Naive thymus-derived CD4-positive, alpha-beta T cell (primary cell): ENCODE measurements around the gene ZNF132. TPM values are rescaled to one million over a fixed set of nuclear protein-coding genes. Genes with fewer than 3 reads are reported as not detected.
A peak's percentile ranks its signal among the peaks of the same experiment; 100 is the strongest.

ENCODE experiments used
- ATAC-seq: fragments of 150-1000 bp; cut with Tn5 transposase; 2 replicates; pipeline ENCODE4 v1.10.0; 2021; ENCODE audit warnings: mild to moderate bottlenecking, moderate library complexity
- CTCF ChIA-PET: fragments of 350-600 bp; sonication (Branson Sonifier 250); formaldehyde crosslinking; loops from one replicate; lab custom pipeline; 2021; ENCODE audit warnings: antibody characterized with exemption; lab: Charles Lee
- POLR2A ChIA-PET: fragments of 350-600 bp; sonication (Branson Sonifier 250); formaldehyde crosslinking; loops from one replicate; lab custom pipeline; 2021; ENCODE audit warnings: antibody characterized with exemption, inconsistent platforms; lab: Charles Lee
- DNase-seq, 9 donors: peaks; one replicate each; pipeline versions ENCODE4 v3.0.0 to v3.0.0-alpha.2; 2020 to 2022; ENCODE audit warnings: mixed read lengths in 1 of 9
- H3K27ac ChIP-seq: one replicate; pipeline ENCODE4 v1.7.0; 2013; ENCODE audit warnings: mild to moderate bottlenecking, low read depth, low read length, moderate library complexity
- H3K27me3 ChIP-seq, 2 donors: one replicate each; pipeline ENCODE4 v1.7.0; 2013; ENCODE audit warnings: low read length in 2 of 2, mild to moderate bottlenecking in 2 of 2, moderate library complexity in 2 of 2; ENCODE audit not compliant: control insufficient read depth in 2 of 2, insufficient read depth in 2 of 2
- H3K36me3 ChIP-seq, 3 experiments: 1 replicate in 2 of 3; 2 replicates in 1 of 3; pipeline ENCODE4 v1.7.0; 2013; ENCODE audit warnings: low read length in 3 of 3, mild to moderate bottlenecking in 3 of 3, moderate library complexity in 1 of 3; ENCODE audit not compliant: insufficient read depth in 3 of 3, control insufficient read depth in 2 of 3
- H3K4me1 ChIP-seq, 2 donors: one replicate each; pipeline ENCODE4 v1.7.0; 2013; ENCODE audit warnings: low read length in 2 of 2, mild to moderate bottlenecking in 2 of 2, moderate library complexity in 1 of 2; ENCODE audit not compliant: control insufficient read depth in 2 of 2, insufficient read depth in 2 of 2
- H3K4me3 ChIP-seq: 2 replicates; pipeline ENCODE4 v1.7.0; 2013; ENCODE audit warnings: mild to moderate bottlenecking, low read length
- H3K9me3 ChIP-seq, 3 experiments: 1 replicate in 2 of 3; 2 replicates in 1 of 3; pipeline ENCODE4 v1.7.0; 2013; ENCODE audit warnings: low read length in 3 of 3; ENCODE audit not compliant: control insufficient read depth in 2 of 3
- H3K27ac Mint-ChIP-seq, 9 donors: one replicate each; pipeline ENCODE4 v1.8.0; 2020 to 2022; ENCODE audit warnings: mixed read lengths in 9 of 9, mild to moderate bottlenecking in 8 of 9, moderate library complexity in 5 of 9, inconsistent platforms in 2 of 9
- H3K27me3 Mint-ChIP-seq, 5 donors: one replicate each; pipeline ENCODE4 v1.8.0; 2021 to 2022; ENCODE audit warnings: mixed read lengths in 5 of 5, mild to moderate bottlenecking in 1 of 5
- H3K36me3 Mint-ChIP-seq, 5 donors: one replicate each; pipeline ENCODE4 v1.8.0; 2020 to 2022; ENCODE audit warnings: mixed read lengths in 5 of 5, mild to moderate bottlenecking in 3 of 5, inconsistent platforms in 1 of 5
- H3K4me1 Mint-ChIP-seq, 7 donors: one replicate each; pipeline ENCODE4 v1.8.0; 2020 to 2022; ENCODE audit warnings: mixed read lengths in 7 of 7, mild to moderate bottlenecking in 3 of 7, inconsistent platforms in 1 of 7
- H3K4me3 Mint-ChIP-seq, 10 donors: one replicate each; pipeline ENCODE4 v1.8.0; 2020 to 2022; ENCODE audit warnings: mild to moderate bottlenecking in 10 of 10, mixed read lengths in 10 of 10, moderate library complexity in 6 of 10, inconsistent platforms in 2 of 10
- H3K9me3 Mint-ChIP-seq, 11 donors: one replicate each; pipeline ENCODE4 v1.8.0; 2020 to 2022; ENCODE audit warnings: mixed read lengths in 11 of 11, mild to moderate bottlenecking in 4 of 11, inconsistent platforms in 1 of 11, moderate library complexity in 1 of 11
- intact Hi-C, 2 donors: fragments of 100-400 bp; cut with micrococcal nuclease; formaldehyde crosslinking; loops; one replicate each; pipeline ENCODE4 v1.15.1; 2023
- polyA plus RNA-seq, 2 donors: library from polyadenylated mRNA; unstranded; fragments of 300-500 nt; fragmentation: Illumina TruSeq; gene quantifications; one replicate each; pipeline ENCODE4 v1.2.3, GENCODE V29; 2021
- total RNA-seq, 6 experiments: library from RNA in 5 of 6; stranded (reverse) in 5 of 6; gene quantifications; 1 replicate in 5 of 6; 2 replicates in 1 of 6; pipeline ENCODE4 v1.2.3 and lab custom pipeline; 2021 to 2026

ZNF132 gene
- total and polyA plus RNA-seq, 7 experiments from 2014 or later, result 1.2 to 12.9 (median 3.6) TPM

DNA sequence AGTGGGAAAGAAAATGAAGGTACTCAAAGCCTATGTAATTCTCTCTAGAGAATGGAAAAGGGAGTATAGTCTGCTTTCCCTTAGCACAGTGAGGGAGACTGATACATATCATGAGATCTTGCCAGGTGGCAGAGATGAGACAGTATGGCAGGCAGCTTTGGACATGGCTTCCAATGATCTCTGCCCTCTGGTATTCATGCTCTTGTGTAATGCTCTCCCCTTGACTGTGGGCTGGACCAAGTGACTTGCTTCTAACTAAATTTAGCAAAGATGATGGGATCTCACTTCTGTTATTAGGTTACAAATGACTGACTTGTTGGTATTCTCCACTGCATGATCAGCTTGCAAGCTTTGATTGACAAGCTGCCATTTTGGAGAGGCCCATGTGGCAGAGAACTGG is 10.2 kb downstream of the ZNF132 start:
- Mint-ChIP-seq H3K9me3 (peaks cover 0 to 75% (median 62%) of the 10 kb centered on the region in 11 donors), H3K27ac (no peak overlapping the region), H3K4me1 (no peaks in the 10 kb centered on the region), H3K36me3 (peaks cover 8 to 50% (median 30%) of the 10 kb centered on the region in 5 donors), H3K27me3 (no peaks in the 10 kb centered on the region), H3K4me3 (no peak overlapping the region)
- Histone ChIP-seq H3K9me3 (peaks cover 23 to 68% (median 43%) of the 10 kb centered on the region in 3 experiments), H3K27me3 (no peaks in the 10 kb centered on the region), H3K36me3 (peaks cover 4 to 23% (median 5%) of the 10 kb centered on the region in 3 experiments), H3K27ac (no peak overlapping the region), H3K4me1 (no peaks in the 10 kb centered on the region), H3K4me3 (no peak overlapping the region)
- intact Hi-C loops, result no loop called here
- ATAC-seq (no peak), DNase-seq (no peak)
- ChIA-PET CTCF (interaction anchor here (0.7 kb wide), 1 partner anchor 541 kb away, joined by 4 read pairs; no protein-coding TSS in a partner anchor), POLR2A (interaction anchor here (0.6 kb wide), 1 partner anchor 21 kb away, joined by 3 read pairs; no protein-coding TSS in a partner anchor)

DNA sequence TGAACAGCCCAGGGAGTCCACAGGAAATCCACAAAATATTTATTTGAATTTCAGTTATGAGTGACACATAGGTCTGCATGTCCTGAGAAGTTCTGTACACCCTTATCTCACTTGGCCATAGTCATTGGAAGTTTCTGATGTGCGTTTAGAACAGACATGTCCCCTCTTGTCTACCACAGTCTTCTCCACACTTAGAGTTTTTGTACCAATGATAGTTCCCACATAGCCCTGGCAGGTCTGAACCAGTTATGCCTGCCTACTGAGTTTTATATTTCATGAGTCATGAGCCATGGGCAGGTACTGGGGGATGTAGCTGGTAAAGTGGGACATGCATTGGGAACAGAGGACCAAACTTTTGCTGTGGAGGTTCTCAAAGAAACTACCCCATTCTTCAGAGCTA is 11.3 kb downstream of the ZNF132 start:
- Mint-ChIP-seq H3K4me1 (no peaks in the 10 kb centered on the region), H3K36me3 (peaks cover 0 to 40% (median 18%) of the 10 kb centered on the region in 5 donors), H3K27ac (no peak overlapping the region), H3K9me3 (peaks cover 0 to 64% (median 53%) of the 10 kb centered on the region in 11 donors), H3K4me3 (no peak overlapping the region), H3K27me3 (no peaks in the 10 kb centered on the region)
- intact Hi-C loops, result no loop called here
- POLR2A ChIA-PET, result no interaction called here
- Histone ChIP-seq H3K27me3 (no peaks in the 10 kb centered on the region), H3K4me3 (no peak overlapping the region), H3K27ac (no peak overlapping the region), H3K9me3 (peaks cover 13 to 56% (median 32%) of the 10 kb centered on the region in 3 experiments), H3K36me3 (peaks cover 0 to 12% (median 0%) of the 10 kb centered on the region in 3 experiments), H3K4me1 (no peaks in the 10 kb centered on the region)
- DNase-seq (no peak), ATAC-seq (no peak)
- CTCF ChIA-PET, result no interaction called here

DNA sequence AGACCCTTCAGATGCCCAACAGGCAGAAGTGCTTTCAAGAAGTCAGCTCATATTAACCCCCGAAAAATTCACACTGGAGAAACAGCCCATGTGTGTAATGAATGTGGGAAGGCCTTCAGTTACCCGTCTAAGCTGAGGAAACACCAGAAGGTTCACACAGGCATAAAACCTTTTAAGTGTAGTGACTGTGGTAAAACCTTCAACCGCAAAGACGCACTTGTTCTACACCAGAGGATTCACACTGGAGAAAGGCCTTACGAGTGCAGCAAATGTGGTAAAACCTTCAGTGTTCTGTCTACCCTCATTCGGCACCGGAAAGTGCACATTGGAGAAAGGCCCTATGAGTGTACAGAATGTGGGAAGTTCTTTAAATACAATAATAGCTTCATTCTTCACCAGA is 22.9 kb downstream of the ZNF132 start:
- Histone ChIP-seq H3K9me3 (no peaks in the 10 kb centered on the region), H3K4me3 (no peak overlapping the region), H3K36me3 (peaks cover 5 to 26% (median 6%) of the 10 kb centered on the region in 3 experiments), H3K27me3 (no peaks in the 10 kb centered on the region), H3K4me1 (no peaks in the 10 kb centered on the region), H3K27ac (no peak overlapping the region)
- Mint-ChIP-seq H3K27ac (no peak overlapping the region), H3K27me3 (no peaks in the 10 kb centered on the region), H3K4me1 (peaks cover 0 to 4% (median 0%) of the 10 kb centered on the region in 7 donors), H3K9me3 (peaks cover 0 to 25% (median 0%) of the 10 kb centered on the region in 11 donors), H3K4me3 (no peak overlapping the region), H3K36me3 (peaks cover 16 to 56% (median 48%) of the 10 kb centered on the region in 5 donors)
- no peak for DNase-seq
- ChIA-PET POLR2A (no interaction called here), CTCF (no interaction called here)
- no peak for ATAC-seq
- intact Hi-C loops, result no loop called here

DNA sequence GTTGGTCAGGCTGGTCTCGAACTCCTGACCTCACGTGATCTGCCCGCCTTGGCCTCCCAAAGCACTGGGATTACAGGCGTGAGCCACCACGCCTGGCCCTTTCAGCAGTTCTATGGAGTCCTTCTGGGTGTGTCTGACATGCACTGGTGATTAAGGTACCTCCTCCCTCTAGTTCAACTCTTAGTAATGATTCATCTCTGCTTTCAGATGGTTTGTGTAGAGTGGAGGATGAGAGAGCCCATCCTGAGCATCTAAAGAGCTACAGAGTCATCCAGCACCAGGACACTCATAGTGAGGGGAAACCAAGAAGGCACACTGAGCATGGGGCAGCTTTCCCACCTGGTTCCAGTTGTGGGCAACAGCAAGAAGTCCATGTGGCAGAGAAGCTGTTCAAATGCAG is 23.3 kb downstream of the ZNF132 start:
- no peak overlapping the region for H3K4me3 ChIP-seq
- no peaks in the 10 kb centered on the region for H3K9me3 ChIP-seq
- Mint-ChIP-seq H3K27me3 (no peaks in the 10 kb centered on the region), H3K9me3 (peaks cover 0 to 23% (median 0%) of the 10 kb centered on the region in 11 donors), H3K36me3 (peaks cover 16 to 54% (median 47%) of the 10 kb centered on the region in 5 donors), H3K4me1 (peaks cover 0 to 4% (median 0%) of the 10 kb centered on the region in 7 donors), H3K27ac (no peak overlapping the region), H3K4me3 (no peak overlapping the region)
- no peaks in the 10 kb centered on the region for H3K4me1 ChIP-seq
- intact Hi-C loops, result no loop called here
- H3K27me3 ChIP-seq, result no peaks in the 10 kb centered on the region
- CTCF ChIA-PET, result no interaction called here
- DNase-seq, result no peak
- H3K36me3 ChIP-seq, result peaks cover 5 to 26% (median 6%) of the 10 kb centered on the region in 3 experiments
- POLR2A ChIA-PET, result interaction anchor here (0.6 to 1.4 kb wide), 2 partner anchors 35 to 49 kb away, joined by 3 to 4 read pairs; partner anchors contain the start of gene ZNF837
- no peak overlapping the region for H3K27ac ChIP-seq
- no peak for ATAC-seq

DNA sequence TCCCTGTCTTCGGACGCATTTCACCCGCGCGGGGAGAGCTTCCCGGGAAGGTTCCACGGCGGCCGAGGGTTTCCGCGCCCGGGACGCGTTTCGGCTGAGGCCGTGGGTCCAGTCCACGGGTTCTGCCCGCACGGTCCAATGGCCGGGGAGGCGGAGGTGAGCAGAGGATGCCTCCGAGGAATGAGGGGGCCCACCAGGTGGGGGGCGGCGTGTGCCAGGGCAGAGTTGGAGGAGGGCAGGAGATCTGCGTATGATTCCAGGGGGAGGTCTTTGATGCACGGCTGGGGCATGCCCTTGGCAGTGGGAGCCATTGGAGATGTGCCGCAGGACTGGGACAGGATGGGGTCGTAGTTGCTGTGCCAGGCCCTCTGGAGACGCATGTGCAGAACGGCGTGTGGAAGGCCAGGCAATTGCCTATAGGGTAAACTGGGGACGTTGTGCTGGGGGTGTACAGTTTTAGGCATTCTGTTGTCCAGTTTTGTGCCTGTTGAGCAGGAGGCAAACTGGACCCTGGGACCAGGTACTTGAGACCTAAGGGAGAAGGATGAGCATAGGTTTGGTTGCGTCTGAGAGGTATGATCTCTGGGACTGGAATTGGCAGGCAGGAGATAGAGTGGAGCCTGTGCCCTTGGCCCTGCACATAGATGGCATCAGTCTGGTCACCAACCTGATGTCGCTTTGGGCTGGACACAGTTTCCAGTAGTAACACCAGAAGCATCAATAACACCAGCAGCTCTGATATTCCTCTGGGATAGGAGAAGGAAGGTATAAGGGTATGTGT is 30.8 kb downstream of the ZNF132 start:
- Mint-ChIP-seq H3K27ac (peak overlapping the region; percentile 7 to 93 (median 78)), H3K4me1 (peaks cover 5 to 45% (median 30%) of the 10 kb centered on the region in 7 donors), H3K27me3 (no peaks in the 10 kb centered on the region), H3K4me3 (peak overlapping the region; percentile 82 to 98 (median 95)), H3K36me3 (peaks cover 0 to 10% (median 4%) of the 10 kb centered on the region in 5 donors), H3K9me3 (no peaks in the 10 kb centered on the region)
- Histone ChIP-seq H3K27ac (peak overlapping the region; percentile 87), H3K4me3 (peak overlapping the region; percentile 96), H3K27me3 (no peaks in the 10 kb centered on the region), H3K36me3 (peaks cover 0 to 5% (median 0%) of the 10 kb centered on the region in 3 experiments), H3K9me3 (no peaks in the 10 kb centered on the region), H3K4me1 (peaks cover 12 to 15% of the 10 kb centered on the region in 2 donors)
- ATAC-seq (no peak), DNase-seq (peak in 1 of 9 donors; percentile 37)
- intact Hi-C loops, result loop anchor here (2.0 to 10.0 kb wide), 4 partner anchors 62 to 594 kb away; partner anchors contain the start of genes ZNF552 (in 1 of the 2) and ZNF8 (in 1 of the 2)
- POLR2A ChIA-PET, result interaction anchor here (0.7 to 1.4 kb wide), 15 partner anchors 9 to 1120 kb away, joined by 3 to 8 read pairs (median 4); partner anchors contain the start of genes RPS5, ZBTB45, ZNF132 and ZNF324B
- CTCF ChIA-PET, result no interaction called here

DNA sequence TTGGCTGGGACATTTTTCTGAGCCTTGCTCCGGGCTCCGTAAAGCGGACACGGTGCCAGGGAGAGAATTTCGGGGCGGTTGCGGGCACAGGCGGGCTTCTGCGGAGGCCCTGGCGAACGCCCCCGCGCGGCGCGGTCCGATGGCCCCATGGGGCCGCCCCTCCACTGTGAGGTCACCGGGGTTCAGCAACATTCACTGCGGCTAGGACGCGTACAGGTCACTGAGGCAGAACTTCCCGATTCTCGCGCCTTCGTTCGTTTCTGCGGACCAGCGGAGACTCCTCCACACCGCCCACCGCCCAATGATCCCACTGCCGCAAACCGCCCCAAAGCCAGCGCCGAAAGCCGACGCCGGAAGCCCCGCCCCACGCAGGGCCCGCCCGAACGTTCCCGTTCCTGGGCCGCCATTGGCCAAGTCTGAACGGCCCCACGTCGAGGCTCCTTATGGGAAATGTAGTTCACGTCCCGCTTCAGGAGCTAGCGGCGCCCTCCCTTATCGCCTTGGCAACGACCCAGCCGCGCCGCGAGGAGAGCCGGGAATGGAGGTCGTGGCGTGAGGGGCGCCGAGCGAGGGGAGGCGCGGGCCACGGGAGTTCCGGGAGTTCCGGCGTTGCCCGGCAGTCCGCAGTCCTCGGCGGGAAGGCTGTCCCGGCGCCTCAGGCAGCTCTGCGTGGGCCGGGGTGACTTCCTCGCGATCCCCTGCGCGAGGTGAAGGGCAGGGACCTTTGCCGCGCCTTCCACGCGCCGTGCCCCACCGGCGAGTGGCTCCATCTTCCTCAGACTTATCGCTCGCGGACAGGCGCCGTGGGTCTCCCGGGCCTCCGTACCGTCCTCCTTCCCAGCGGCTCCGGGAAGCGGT is 31.6 kb downstream of the ZNF132 start, which contains the start of gene ZNF584:
TSS of gene ZNF584 (plus strand) at position 498 of the 858 bp plus-strand sequence. CDS start 499 bp downstream, outside the sequence.
- Mint-ChIP-seq H3K27me3 (no peaks in the 10 kb centered on the region), H3K4me3 (peak within 1 kb of the TSS; percentile 82 to 98 (median 95)), H3K27ac (peak within 1 kb of the TSS; percentile 83 to 95 (median 93)), H3K9me3 (no peaks in the 10 kb centered on the region), H3K4me1 (peaks cover 5 to 45% (median 34%) of the 10 kb centered on the region in 7 donors), H3K36me3 (peaks cover 0 to 12% (median 4%) of the 10 kb centered on the region in 5 donors)
- intact Hi-C loops, result loop anchor here (1.0 to 10.0 kb wide), 19 partner anchors 21 to 594 kb away; partner anchors contain the start of genes ERVK3-1 (in 2 of the 2), RPS5 (in 2 of the 2), ZNF132 (in 2 of the 2) and ZNF324B (in 2 of the 2)
- ATAC-seq (peak; percentile 98), DNase-seq (peak; percentile 86 to 94 (median 92))
- Histone ChIP-seq H3K27me3 (no peaks in the 10 kb centered on the region), H3K9me3 (no peaks in the 10 kb centered on the region), H3K4me3 (peak within 1 kb of the TSS; percentile 96), H3K27ac (peak within 1 kb of the TSS; percentile 87), H3K36me3 (peaks cover 0 to 5% (median 0%) of the 10 kb centered on the region in 3 experiments), H3K4me1 (peaks cover 12 to 15% of the 10 kb centered on the region in 2 donors)
- POLR2A ChIA-PET, result interaction anchor here (0.7 to 1.4 kb wide), 15 partner anchors 10 to 1119 kb away, joined by 3 to 8 read pairs (median 4); partner anchors contain the start of genes RPS5, ZBTB45, ZNF132 and ZNF324B
- CTCF ChIA-PET, result no interaction called here
